CD4-positive, alpha-beta T cell treated with Interleukin-1 beta for 1 hour (primary cell): ENCODE results near the gene BRD3.
A peak's percentile ranks its signal among the peaks of the same experiment; 100 is the strongest.

Experiments
- DNase-seq, 2 donors: peaks; one replicate each; pipeline ENCODE4 v3.0.0-alpha.2; 2020 to 2022

The BRD3 gene

GRCh38 chr9:134010310-134011173, 57.3 kb downstream of the BRD3 start:
- DNase-seq = no peak

- DNase-seq = no peak
Measured at GRCh38 chr9:134007571-134007970, 60.3 kb downstream of the BRD3 start.

- no peak for DNase-seq
Measured at GRCh38 chr9:134007150-134007549, 60.7 kb downstream of the BRD3 start.

GRCh38 chr9:134005381-134005780, 62.4 kb downstream of the BRD3 start:
- no peak for DNase-seq

GRCh38 chr9:134004881-134005280, 62.9 kb downstream of the BRD3 start:
- no peak for DNase-seq

GRCh38 chr9:134004131-134004873, 63.5 kb downstream of the BRD3 start:
- no peak for DNase-seq

- no peak for DNase-seq
Measured at GRCh38 chr9:134003237-134003636, 64.6 kb downstream of the BRD3 start.

GRCh38 chr9:134002796-134003195, 65.0 kb downstream of the BRD3 start:
- DNase-seq = no peak

GRCh38 chr9:133999851-134000265, 68.0 kb downstream of the BRD3 start:
- DNase-seq = no peak

- no peak for DNase-seq
Measured at GRCh38 chr9:133998915-133999595, 68.8 kb downstream of the BRD3 start.

GRCh38 chr9:133997584-133997983, 70.2 kb downstream of the BRD3 start:
- no peak for DNase-seq

GRCh38 chr9:133996531-133997520, 71.0 kb downstream of the BRD3 start:
- DNase-seq = no peak

- DNase-seq = no peak
Measured at GRCh38 chr9:133995012-133995896, 72.6 kb downstream of the BRD3 start.

- peak; percentile 71 to 75 for DNase-seq
Measured at GRCh38 chr9:133994353-133995011, 73.3 kb downstream of the BRD3 start.

GRCh38 chr9:133993635-133994253, 74.1 kb downstream of the BRD3 start:
- no peak for DNase-seq

- DNase-seq = peak; percentile 73 to 75
Measured at GRCh38 chr9:133992780-133993634, 74.8 kb downstream of the BRD3 start.

- DNase-seq = peak; percentile 39 to 59
Measured at GRCh38 chr9:133991964-133992779, 75.7 kb downstream of the BRD3 start, which contains the start of gene VAV2. TSS of gene VAV2 (minus strand) at chr9:133992324. CDS start at chr9:133992278, 46 bp downstream.
